ENCODE results near the gene DNASE2.
A peak's percentile ranks its signal among the peaks of the same experiment; 100 is the strongest.

Gene DNASE2

DNA sequence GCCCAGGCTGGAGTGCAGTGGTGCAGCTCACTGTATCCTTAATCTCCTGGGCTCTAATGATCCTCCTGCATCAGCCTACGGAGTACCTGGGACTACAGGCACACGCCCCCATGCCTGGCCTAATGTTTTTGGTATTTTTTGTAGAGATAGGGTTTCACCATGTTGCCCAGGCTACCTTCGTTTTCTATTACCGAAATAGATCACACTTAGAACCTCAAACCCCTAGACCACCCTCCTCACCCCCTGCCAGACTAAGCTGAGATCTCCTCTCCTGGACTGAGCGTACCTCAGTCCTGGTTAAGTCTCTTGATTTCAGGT is 5.4 kb upstream of the DNASE2 start:
- DNase-seq (ENCODE audit: low read depth), result no peak

DNA sequence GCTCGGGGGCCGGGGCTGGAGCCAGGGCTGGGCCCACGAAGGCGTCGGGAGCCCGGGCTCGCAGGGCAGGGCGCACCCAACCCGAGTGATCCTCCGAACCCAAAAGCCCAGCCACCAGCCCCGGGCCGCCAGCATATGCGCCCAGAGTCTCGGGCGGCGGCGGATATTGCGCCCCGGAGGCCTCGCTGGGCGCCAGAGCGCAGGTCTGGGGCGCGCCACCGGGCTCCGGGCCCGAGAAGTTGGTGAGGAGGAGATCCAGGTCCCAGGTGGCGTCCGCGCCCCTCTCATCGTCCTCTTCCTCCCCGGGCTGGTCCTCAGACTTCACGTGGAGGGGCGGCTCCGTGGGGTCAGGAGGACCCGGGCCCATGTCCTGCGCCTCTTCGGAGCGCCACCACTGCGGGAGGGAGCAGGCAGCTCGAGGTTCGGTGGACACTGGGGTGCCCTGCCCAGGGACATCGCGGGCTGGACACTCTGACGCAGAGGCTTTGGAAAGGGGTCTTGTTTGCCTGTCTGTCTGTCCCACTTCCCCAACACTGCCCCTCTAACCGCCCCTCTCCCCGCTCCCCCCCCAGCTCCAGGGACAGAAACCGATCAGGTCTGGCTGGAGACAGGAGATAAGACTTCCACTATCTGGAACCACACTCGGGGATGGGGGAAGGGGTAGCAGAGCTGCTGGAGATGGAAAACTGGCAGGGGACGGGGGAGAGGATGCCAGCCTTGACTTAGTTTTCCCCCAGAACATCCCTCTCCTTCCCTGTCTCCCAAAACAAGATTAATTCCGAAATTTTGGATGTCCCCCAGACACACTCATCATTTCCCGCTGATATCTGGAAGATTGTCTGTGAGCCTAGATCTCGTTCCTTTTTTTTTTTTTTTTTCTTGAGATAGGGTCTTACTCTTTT is 4.8 kb upstream of the DNASE2 start:
- DNase-seq (ENCODE audit: low read depth), result no peak

DNA sequence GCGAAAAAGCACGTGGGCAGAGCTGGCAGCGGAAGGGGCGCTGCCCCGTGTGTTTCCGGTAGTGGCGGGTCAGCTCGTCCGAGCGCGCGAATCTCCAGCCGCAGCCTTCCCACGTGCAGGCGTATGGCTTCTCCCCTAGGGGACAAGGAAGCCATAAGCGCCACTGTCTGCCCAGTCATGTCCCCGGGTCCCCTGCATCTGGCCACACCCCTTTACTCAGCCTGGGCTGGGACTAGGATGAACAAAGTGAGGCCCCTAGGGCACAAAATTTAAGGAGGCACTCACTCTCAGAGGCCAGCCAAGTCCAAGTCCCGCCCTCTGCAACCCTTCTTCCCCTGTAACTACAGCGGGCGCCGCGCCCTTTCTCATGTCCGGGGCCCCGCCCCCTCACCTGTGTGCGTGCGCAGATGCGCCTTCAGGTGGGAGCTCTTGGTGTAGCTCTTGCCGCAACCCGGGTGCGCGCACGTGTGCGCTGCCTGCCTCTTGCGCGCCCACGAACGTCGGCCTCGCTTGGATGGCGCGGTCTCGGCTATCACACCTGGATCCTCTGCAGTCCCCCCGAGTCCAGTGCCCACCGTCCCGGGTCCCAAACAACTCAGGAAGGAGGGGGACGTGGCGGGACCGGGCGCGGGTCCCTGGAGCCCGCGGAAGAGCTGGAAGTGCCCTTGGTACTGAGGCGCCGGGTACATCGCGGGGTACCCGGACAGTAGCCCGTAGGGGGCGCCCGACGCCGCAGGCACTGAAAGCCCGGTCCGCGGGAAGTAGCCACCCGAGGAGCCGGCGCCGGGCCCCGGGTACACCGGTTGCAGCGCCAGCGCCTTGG is 3.9 kb upstream of the DNASE2 start:
- peak; percentile 81 for DNase-seq (ENCODE audit: low read depth)

DNA sequence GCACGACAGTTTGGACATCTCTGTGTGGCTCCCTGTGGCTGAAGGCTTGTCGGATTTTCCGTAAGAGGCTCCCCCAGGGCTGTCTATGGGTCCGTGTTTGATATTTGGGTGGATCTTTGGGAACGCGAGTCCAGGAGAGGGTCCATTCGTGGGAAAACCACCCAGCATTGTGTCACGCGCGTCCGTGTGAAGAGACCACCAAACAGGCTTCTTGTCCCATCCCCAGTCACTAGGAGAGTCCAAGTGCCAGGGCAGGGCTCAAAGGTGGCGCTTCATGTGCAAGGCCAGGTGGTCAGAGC is 3.3 kb upstream of the DNASE2 start:
- no peak for DNase-seq (ENCODE audit: low read depth)

DNA sequence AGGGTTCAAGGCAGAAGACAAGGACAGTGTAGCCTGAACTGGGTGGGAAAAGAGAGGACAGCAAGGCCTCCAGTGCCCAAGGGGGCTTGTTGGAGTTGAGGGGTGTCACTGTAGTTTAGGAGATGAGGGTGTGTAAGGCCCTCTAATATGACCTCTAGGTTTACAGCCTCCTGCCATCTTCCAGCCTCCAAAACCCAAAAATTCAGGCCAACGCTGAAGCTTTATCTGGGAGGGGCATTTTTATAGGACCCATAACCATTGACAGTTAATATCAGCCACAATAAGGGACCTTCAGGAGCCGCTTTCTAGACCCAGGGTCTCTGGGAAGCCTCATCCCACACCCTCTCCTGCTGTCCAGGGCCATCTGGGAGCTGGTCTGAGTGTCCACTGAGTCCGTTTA is 3.0 kb upstream of the DNASE2 start:
- no peak for DNase-seq (ENCODE audit: low read depth)

DNA sequence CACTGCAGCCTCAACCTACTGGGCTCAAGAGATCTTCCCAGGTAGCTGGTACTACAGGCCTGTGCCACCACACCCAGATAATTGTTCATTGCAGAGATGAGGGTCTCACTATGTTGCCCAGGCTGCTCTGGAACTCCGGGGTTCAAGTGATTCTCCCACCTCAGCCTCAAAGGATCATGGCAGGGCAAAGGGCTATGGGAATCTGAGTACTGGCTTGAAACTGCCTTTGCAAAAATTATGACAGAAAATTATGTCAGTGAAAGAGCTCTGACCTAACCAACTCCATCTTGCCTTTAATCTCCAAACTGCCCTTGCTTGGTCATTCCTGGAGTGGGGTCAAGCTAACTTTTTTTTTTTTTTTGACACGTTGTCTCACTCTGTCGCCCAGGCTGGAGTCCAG is 1.3 kb upstream of the DNASE2 start:
- DNase-seq (ENCODE audit: low read depth), result no peak

DNA sequence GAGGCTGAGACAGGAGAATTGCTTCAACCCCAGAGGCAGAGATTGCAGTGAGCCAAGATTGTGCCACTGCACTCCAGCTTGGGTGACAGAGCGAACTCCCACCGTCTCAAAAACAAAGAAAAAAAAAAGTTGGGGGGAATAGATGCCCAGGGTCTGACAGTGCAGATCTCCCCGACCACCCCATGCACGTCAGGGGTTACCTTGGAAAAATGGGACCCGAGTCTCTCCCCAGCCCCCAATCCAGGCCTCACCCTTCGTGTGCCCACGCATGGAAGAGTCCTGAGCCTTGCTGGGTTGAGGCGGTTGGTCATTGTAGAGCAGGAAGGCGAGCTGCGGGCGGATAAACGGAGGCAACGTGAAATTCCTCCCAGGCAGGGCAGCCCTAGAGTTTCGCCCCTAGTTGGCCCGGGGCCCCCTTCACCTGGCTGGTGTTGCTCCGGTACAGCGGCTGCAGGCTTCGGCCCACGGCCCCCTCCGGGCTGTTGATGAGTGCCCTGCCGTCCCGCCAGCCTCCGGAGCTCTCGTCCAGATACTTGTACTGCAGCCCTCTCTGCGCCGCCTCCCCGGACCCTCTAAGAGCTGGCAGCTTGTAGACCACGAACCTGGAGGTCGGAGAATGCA is 588 bp downstream of the DNASE2 start:
- no peak for DNase-seq (ENCODE audit: low read depth)

DNA sequence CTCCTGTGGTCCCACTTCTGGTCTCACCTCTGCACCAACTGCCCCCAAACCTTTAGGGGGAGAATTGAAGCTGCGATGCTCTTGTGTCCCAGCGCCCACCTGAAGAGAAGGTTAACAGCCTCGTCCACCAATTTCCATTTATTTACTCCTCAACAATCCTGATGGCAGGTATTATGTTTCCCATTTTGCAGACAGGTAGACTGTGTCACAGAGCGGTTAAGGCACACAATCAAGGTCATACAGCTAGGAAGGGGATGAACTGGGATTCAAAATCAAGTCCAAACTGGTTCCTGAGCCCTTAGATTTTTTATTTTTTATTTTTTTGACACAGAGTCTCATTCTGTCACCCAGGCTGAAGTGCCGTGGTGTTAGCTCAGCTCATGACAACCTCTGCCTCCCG is 6.2 kb downstream of the DNASE2 start:
- no peak for DNase-seq (ENCODE audit: low read depth)

DNA sequence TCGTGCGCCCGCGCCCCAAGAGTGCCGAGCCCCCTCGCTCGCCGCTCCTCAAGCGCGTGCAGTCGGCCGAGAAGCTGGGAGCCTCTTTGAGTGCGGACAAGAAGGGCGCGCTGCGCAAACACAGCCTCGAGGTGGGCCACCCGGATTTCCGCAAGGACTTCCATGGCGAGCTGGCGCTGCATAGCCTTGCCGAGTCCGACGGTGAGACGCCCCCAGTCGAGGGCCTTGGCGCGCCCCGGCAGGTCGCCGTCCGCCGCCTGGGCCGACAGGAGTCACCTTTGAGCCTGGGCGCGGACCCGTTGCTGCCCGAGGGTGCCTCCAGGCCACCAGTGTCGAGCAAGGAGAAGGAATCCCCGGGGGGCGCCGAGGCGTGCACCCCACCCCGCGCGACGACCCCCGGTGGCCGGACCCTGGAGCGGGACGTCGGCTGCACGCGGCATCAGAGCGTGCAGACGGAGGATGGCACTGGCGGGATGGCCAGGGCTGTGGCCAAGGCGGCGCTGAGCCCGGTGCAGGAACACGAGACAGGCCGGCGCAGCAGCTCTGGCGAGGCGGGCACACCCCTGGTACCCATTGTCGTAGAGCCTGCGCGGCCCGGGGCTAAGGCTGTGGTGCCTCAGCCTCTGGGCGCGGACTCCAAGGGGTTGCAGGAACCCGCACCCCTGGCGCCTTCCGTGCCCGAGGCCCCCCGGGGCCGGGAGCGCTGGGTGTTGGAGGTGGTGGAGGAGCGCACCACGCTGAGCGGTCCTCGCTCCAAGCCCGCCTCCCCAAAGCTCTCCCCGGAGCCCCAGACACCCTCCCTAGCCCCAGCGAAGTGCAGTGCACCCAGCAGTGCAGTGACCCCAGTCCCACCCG is 7.1 kb downstream of the DNASE2 start:
- no peak for DNase-seq (ENCODE audit: low read depth)

DNA sequence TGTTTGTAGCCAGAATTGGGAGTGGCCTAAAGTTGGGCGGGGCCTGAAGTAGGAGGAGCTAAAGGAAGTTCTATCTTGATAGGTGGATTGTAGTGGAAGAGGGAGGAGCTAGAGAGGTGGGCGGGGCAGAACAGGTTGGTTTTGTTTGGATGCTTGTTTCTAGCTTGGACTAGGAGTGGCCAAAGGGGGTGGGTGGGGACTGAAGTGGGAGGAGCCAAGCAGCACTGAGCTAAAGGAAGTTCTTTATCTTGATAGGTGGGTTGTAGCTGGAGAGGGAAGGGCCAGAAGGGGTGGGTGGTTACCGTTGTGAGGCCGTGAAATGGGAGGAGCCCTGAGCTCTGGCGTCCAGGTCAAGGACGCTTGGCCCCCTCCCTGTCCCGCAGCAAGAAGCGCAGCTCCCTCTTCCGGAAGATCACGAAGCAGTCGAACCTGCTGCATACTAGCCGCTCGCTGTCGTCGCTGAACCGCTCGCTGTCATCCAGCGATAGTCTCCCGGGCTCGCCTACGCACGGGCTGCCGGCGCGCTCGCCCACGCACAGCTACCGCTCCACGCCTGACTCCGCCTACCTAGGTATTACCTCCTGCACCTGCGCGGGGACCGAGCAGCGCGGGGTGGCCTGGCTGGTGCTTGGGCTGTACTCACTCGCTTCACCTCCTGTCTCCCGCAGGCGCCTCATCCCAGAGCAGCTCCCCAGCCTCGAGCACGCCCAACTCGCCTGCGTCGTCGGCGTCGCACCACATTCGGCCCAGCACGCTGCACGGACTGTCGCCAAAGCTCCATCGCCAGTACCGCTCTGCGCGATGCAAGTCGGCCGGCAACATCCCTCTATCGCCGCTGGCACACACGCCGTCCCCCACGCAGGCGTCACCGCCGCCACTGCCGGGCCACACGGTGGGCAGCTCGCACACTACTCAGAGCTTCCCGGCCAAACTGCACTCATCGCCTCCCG is 8.0 kb downstream of the DNASE2 start:
- DNase-seq (ENCODE audit: low read depth), result peak; percentile 39

DNA sequence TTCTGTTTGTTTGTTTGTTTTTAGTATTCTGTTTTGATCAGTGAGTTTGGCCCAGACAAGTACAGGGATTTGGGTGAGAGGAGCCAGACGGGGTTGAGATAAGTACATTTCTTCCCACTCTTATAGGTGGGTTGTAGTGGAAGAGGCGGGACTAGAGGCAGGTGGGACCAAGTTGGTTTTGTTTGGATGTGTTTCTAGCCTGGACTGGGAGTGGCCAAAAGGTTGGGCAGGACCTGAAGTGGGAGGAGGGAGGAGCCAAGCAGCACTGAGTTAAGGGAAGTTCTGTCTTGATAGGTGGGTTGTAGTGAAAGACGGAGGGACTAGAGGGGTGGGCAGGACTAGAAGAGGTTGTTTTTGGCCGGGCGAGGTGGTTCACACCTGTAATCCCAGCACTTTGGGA is 9.0 kb downstream of the DNASE2 start:
- no peak for DNase-seq (ENCODE audit: low read depth)

DNA sequence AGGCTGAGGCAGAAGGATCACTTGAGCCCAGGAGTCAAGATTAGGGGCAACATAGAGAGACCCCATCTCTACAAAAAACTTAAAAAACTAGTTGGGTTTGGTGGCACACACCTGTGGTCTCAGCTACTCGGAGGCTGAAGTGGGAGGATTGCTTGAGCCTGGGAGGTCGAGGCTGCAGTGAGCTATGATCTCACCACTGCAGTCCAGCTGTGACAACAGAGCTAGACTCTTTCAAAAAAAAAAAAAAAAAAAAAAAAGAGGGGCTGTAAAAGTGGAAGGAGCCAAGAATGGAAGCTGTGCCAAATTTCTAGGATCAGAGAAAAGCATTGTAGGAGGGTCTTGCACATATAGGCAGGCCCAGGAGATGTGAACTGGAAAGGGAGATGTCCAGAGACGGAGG is 9.6 kb downstream of the DNASE2 start:
- DNase-seq (ENCODE audit: low read depth), result no peak

DNA sequence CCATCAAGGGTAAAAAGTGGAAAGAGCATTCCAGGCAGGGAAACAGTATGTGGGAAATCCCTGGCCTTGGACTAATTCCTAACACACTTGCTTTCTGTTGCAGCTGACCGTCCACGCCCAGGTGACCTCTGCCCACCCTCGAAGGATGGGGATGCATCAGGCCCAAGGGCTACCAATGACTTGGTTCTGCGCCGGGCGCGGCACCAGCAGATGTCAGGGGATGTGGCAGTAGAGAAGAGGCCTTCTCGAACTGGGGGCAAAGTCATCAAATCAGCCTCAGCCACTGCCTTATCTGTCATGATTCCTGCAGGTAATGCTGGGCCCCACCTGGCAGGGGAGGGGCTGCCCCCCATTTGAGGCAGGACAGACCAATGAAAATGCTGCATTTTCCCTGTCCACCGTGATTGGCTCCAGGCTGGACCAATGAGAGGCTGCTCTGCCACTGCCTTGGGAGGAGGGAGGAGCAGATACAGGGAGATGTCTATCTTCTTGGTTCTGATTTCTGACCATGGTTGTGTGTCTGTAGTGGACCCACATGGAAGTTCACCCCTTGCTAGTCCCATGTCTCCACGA is 12.6 kb downstream of the DNASE2 start:
- no peak for DNase-seq (ENCODE audit: low read depth)

DNA sequence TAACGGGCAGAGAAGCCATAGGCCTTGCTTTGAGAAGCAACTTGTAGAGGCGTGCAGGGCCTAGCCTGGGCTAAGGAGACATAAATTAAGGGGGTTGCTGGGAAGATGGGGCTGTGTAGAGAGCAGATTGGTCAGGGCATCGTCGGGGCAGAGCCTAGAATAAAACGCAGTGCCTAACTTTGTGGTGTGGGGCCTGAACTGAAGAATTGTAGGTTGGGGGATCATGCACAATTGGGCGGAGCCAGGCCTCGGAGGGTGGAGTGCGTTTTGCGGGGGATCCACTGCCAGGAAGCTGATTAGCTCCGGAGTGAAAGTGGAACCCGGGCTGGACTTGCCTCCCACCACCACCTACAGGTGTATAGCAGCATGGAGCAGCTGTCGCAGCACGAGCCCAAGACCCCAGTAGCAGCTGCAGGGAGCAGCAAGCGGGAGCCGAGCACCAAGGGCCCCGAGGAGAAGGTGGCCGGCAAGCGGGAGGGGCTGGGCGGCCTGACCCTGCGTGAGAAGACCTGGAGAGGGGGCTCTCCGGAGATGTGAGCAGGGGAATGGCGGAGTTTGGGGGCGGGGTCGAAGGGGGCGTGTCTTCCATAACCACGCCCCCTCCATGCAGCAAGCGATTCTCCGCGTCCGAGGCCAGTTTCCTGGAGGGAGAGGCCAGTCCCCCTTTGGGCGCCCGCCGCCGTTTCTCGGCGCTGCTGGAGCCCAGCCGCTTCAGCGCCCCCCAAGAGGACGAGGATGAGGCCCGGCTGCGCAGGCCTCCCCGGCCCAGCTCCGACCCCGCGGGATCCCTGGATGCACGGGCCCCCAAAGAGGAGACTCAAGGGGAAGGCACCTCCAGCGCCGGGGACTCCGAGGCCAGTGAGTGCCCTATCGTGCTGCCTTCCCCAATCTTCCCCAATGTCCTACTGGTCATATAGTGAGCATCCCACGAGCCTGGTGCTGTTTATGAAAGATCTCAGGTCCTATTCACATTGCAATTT is 13.8 kb downstream of the DNASE2 start:
- DNase-seq (ENCODE audit: low read depth), result peak; percentile 38

DNA sequence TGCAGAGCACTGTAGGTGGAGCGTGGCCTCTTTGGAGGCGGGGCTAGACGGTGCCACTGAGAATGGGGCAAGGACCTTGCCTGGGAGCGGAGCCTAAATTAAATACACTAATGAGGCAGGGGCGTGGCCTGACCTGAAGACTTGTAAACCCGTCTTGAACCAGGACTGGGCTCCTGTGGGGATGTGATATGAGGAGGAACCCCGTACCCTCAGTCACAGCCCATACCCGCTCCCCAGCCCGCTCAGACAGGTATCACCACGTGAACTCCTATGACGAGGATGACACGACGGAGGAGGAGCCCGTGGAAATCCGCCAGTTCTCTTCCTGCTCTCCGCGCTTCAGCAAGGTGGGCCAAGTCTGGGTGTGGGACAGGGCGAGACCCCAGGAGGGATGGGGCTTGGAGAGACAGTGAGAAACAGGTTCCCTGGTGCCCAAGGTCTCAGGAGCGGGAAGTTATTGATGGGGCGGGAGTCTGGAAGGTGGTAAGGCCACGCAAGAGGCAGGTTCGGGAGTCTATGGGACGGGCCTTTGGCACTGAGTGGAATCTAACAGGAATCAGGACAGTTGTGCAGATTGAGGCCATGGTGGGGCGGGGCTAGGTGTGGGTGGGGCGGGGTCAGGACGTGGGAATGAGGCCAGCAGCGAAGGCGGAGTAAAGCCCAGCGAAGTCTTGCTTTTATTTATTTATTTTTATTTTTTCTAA is 14.7 kb downstream of the DNASE2 start:
- no peak for DNase-seq (ENCODE audit: low read depth)

DNA sequence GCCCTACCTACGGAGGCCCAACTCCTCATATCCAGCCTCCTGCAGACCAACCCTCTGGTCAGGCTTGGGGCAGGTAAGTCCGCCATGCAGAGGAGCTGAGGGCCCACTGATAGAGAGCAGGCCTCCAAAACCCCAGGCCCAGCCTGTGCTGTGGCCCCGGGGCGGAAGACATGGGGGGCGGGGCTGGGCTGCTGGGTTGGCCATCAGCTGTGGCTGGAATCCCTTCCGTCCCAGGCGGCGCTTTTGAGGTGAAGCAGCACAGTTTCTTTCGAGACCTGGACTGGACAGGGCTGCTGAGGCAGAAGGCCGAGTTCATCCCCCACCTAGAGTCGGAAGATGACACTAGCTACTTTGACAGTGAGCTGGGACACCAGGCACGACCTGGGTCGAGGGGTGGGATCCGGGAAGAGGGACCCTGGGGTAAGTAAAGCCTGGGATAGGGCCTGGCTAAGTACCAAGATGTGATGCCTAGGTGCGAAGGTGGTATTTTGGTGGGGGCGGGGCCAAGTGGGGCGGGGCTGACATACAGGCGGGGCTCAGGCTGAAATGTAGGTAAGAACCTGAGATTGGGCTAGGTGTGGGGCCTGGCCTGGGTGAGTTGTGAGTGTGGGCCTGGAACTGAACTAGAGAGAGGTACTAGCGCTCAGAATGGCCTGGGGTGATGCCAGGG is 15.4 kb downstream of the DNASE2 start:
- DNase-seq (ENCODE audit: low read depth), result no peak

DNA sequence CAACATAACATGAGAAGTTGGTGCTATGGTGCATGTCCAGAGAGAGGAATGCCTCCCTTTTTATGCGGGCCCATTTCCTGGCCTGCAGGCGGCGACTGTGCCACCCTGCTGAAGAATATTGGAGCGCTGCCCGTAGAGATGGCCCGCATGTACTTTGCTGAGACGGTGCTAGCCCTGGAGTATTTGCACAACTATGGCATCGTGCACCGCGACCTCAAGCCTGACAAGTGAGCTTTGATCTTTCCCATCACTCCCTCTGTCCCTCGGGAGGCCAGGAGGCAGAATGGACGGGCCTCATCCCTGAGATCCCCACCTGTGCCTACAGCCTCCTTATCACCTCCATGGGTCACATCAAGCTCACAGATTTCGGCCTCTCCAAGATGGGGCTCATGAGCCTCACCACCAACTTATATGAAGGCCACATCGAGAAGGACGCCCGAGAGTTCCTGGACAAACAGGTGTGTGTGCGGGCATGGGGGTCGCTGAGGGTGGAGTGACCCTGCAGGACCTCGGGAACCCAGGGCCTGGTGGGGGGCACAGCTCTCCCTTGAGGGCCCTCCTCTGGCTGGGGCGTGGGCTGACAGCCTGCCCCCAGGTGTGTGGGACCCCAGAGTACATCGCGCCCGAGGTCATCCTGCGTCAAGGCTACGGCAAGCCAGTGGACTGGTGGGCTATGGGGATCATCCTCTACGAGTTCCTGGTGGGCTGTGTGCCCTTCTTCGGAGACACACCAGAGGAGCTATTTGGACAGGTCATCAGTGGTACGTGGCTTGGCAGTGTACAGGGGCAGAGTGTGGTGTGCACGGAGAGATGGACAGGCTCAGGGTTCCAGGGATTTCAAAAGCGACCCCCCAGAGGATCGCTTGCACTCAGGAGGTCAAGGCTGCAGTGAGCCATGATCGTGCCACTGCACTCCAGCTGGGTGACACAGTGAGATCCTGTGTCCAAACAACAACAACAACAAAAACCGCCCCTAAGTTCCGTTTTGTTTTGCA is 16.2 kb downstream of the DNASE2 start:
- DNase-seq (ENCODE audit: low read depth), result no peak
